PFSK-1 (cell line): ENCODE measurements around the gene GRK7.

ENCODE experiments used
- FOXP2 ChIP-seq: optimal IDR thresholded peaks from 2 replicates; pipeline ENCODE3; 2011; ENCODE audit warnings: borderline replicate concordance, control low read depth, inconsistent platforms; ENCODE audit not compliant: insufficient read depth; ENCODE audit errors: extremely low read length, extremely low read depth
- POLR2AphosphoS5 ChIP-seq: IDR thresholded peaks from 2 replicates; pipeline ENCODE4 v1.6.1; 2012; ENCODE audit warnings: low read depth, mild to moderate bottlenecking, control low read depth, low read length, moderate library complexity
- REST ChIP-seq, 2 experiments: IDR thresholded peaks; 2 replicates each; pipeline versions ENCODE4 v1.6.1 to v1.8.0; 2011 to 2012; ENCODE audit warnings: low read depth in 2 of 2, low read length in 2 of 2, control low read depth in 1 of 2, inconsistent platforms in 1 of 2, mild to moderate bottlenecking in 1 of 2, moderate library complexity in 1 of 2; ENCODE audit not compliant: insufficient read depth in 1 of 2
- SIN3A ChIP-seq: IDR thresholded peaks from 2 replicates; pipeline ENCODE4 v1.6.1; 2012; ENCODE audit warnings: mild to moderate bottlenecking, low read length, moderate library complexity, borderline replicate concordance; ENCODE audit not compliant: insufficient read depth
- TAF1 ChIP-seq: IDR thresholded peaks from 2 replicates; pipeline ENCODE4 v1.6.1; 2012; ENCODE audit warnings: low read length, control low read depth, borderline replicate concordance; ENCODE audit not compliant: insufficient read depth

Gene GRK7

DNA sequence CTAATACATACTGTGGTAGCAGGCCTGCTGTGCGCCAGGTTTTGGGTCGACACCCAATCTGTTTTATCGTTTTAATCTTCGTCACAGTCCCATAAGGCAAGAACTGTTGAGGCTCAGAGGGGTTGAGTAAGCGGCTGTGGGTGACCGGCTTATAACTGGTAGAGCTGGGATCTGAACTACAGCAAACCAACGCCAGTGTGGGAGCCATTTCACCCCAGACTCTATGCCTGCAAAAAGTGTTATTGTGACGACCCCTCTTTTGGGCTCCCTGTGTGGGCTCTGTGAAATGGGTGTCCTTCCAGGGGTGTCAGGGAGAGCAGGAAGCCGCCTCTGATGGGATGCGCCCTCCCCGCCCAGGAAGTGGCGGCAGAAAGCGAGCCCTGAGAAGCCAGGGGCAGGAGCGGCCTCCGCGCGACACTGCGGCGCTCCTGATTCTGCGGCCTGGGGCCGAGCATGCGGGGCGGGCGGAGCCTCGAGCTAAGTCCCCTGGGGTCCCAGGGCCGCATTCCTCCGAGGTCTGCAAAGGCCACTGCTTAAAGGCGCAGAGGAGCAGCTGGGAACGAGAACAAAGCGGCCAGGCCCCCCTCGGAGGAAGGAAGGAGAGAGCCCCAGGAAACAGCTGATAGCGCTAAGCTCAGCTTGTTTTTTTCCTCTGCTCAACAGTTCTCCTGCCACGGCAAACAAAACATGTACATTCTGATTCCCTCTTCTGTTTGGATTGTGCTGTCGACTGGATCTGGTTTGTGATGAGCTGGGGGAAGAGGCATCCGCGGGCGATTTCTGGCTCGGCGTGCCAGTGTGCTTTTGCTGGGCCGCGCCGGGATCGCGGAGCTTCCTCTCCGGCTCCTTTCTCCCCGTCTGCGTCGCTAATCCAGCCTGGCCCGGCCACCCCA is 33.9 kb downstream of the GRK7 start:
- no peak for TF ChIP-seq SIN3A
- TF ChIP-seq FOXP2, result no peak
- TF ChIP-seq TAF1, result no peak
- TF ChIP-seq POLR2AphosphoS5, result no peak
- no peak for TF ChIP-seq REST (IDR thresholded peaks at IDR 0.05; ENCODE audit: insufficient read depth in 1 of 2, low read depth in 2 of 2, low read length in 2 of 2)

GRCh38 chr3:141797819-141798447 is 34.7 kb downstream of the GRK7 start:
- TF ChIP-seq POLR2AphosphoS5, result no peak
- TF ChIP-seq TAF1, result no peak
- no peak for TF ChIP-seq FOXP2
- TF ChIP-seq REST (IDR thresholded peaks at IDR 0.05; ENCODE audit: insufficient read depth in 1 of 2, low read depth in 2 of 2, low read length in 2 of 2), result no peak
- TF ChIP-seq SIN3A, result no peak

GRCh38 chr3:141798448-141798845 is 35.2 kb downstream of the GRK7 start:
- TF ChIP-seq TAF1, result no peak
- TF ChIP-seq REST (IDR thresholded peaks at IDR 0.05; ENCODE audit: insufficient read depth in 1 of 2, low read depth in 2 of 2, low read length in 2 of 2), result no peak
- no peak for TF ChIP-seq FOXP2
- no peak for TF ChIP-seq SIN3A
- TF ChIP-seq POLR2AphosphoS5, result no peak

GRCh38 chr3:141802316-141803077 is 39.3 kb downstream of the GRK7 start:
- TF ChIP-seq SIN3A (no peak), REST (IDR thresholded peaks at IDR 0.05; ENCODE audit: insufficient read depth in 1 of 2, low read depth in 2 of 2, low read length in 2 of 2) (no peak), FOXP2 (no peak), POLR2AphosphoS5 (no peak), TAF1 (no peak)
